ENCODE results near the gene SPACA9.

The SPACA9 gene

DNA sequence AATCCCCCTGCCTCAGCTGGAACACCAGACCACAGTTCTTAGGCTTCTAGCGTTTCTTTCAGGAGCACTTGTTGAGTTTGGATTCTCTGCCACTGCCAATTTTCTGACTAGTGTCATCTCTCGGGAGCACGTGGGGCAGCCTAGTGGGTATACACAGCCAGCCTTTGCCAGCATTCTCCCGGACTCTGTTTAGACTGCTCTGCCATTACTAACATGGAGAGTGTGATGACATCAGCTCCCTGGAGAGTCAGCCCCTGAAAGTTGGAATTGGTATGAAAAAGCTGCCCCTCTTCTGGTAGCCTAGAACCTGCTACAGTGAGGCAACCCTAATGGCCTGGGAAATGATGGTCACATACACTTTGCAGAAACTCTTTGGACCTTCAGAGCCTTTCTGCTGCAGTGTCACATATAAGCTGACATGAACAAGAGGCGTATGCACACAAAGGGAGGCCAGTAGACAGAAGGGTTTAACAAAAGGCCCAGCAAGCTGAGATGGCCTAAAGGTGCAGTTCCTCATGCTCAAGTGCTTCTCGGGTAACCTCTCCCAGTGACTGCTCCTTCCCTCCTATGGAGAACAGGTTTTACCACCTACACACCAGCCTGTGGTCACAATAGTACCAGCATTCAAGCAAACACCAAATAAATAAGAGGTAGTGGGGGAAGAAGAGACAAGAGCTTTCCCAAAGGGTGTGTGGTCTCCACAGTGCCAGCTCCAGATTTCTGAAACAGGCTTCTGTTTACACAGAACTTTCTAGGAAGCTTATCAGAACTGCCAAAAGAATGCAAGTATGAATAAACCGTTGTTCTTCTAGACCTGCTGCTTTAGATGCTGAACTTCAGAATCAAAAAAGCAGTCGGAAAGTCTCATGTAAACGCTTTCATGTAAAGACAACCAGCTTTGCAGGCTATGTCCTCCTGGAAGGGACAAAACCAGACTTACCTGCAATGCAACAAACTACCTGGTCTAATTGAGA is 16.5 kb downstream of the SPACA9 start:
- DNase-seq = no peak

DNA sequence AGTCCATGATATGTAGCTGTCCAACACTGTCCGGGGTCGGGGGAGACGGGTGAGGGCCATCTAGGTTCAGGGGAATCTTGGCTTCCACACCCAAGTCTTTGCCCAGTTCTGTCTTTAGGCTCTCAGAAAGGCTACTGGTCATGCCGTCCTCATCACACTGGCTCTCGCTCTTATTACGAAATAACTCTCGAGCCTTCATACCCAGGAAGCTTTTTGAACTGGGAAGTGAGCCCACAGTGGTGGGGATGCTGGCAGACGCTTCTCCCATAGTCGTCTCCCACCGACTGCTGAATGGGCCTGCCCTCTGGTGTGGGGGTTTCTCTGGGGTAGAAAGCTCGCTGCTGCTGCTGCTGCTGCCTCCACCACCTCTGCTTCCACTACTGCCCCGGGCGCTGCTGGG is 17.6 kb downstream of the SPACA9 start:
- no peak for DNase-seq

DNA sequence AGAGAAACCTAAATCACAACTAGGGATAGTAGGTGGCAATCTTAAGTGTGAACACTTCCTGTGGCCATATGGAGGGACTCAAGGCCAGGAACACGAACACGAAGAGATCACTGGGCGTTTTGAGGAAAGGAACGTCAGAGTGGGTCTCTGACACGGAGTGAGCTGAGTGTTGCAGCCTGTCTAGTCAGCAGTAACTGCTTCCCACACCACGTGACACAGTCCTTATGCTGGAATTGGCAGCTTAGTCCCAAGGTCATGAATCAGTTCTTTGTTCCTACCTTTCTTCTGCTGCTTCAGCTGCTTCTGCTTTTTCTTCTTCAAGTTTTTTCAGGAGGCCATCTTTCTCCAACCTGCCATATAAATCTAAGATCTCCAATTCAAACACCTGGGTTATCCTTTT is 18.2 kb downstream of the SPACA9 start:
- peak; percentile 14 for DNase-seq

DNA sequence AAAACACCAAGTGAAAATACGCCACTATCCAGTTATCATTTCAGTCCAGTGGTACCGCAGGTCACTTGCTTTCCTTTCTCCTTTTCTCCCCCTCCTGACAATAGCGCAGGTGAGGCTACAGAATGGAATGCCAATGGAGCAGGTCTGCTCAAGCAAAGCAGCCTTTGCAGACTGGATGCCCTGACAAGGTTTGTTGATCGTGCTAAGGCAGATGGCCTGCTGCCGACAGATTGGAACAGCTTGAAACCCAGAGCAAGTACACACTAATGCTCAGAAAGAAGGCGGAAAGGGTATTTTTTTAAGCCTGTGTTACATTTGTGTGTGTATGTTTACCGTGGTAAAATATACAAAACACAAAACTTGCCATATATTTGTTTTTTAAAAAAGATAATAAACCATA is 19.4 kb downstream of the SPACA9 start:
- no peak for DNase-seq

DNA sequence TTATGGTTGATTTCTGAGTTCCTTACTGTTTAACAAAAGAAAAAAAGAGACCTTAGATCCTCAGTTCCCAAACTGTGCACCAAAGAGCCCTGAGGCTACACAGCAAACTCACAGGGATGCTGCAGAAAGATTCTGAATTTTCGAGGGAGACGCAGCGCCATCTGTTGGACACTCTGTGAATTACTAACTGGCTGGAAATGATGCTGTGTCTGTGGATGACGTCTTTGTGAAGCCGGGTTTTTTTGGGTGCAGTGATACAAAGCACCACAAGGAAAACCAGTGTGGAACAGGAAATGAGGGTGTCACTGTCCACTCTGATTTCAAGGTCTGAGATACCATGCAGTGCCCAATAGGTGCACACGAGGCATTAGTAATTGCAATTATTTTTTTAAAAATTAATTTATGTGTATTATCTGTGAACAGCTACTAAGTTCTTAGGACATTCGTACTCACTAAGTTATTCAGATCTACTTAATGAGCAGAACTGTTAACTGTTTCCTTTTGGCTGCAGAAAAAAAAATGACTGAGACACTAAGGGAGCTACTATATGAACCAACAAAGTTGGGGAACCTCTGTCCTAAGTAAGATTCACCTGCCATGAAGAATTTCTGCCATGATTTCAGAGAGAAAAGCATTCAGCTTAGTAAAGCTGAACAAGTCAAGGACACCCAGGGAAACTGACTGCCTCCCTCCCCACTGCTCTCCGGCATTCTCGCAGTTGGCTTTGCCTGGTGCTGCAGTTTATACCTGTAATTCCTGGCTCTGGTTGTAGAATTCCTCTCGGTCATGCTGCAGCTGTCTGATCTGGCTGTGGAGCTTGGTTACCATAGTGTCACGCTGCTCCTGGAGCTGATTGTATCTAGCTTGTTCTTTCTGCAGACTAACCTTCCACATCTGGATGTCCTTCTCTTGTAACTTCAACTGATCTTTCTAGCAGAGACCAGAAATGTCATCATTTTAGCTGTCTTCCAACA is 23.4 kb downstream of the SPACA9 start:
- DNase-seq = peak; percentile 84

DNA sequence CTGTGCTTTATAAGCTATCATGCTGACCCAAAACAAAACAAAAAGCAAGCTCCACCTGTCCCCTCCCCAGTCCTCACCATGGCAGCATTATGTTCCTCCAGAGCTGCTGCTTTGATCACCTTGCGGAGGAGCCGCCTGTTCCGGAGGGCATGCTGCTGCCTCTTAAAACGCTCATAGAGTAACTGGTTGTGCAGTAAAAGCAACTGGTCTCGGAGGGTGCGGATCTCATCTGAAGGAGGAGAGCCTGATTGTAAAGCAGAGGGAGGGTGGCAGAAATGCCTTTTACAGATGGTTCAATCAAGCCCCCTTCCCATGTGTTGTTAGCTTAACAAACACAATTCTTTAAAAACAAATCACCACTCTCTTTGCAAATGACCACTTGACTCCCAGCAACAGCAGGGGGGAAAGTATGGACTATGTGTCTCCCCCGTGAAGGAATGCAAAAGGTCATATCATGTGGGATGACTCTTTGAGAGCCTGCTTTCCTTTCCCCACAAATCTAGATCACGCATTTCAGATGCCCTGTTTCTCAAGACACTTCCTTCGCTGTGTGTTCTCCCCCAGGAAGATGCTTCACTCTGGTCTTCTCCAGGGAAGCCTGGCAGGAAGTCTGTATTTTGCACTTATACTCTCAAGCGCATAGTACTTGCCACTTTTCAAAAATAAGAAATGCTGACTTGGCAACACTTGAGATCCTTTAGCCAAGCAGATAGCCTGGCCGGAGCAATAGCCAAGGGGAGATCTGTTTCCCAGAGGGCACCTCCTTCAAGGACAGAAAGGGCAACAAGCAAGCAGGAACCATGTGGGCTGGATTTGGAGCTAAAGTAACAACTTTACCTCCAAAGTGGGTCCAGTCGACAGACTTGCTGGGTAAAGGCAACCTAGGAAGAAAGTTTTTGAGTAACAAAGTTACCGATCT is 25.1 kb downstream of the SPACA9 start:
- DNase-seq = no peak

DNA sequence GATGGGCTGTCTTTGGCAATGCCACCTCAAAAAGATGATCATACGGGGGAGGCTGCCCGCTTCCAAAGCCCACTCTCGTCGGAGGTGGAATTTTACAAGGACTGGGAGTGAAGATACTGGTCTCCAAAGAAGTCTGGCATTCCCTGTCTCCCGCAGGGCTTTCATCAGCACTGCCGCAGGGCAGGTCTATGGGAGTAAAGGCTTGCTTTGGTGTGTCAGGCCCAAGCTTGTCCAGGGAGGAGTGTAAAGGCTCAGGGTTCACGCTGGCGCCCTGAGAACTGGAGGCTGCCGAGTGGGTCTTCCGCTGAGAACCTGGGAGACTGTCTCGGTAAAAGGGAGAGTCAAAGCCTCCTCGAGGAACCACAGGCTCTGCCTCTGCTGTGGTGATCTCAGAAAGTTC is 27.0 kb downstream of the SPACA9 start:
- DNase-seq = no peak

DNA sequence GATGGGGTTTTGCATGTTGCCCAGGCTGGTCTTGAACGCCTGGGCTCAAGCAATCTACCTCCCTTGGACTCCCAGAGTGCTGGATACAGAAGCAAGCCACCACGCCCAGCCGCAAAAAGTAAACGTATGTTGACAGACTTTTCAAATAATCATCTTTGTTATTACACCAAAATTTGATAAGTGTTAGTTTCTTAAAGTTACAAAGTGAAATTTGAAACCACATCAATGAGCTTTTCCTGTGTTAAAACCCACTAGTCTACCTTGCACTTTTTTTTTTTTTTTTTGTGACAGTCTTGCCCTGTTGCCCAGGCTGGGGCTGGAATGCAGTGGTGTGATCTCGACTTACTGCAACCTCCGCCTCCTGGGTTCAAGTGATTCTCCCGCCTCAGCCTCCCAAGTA is 29.9 kb downstream of the SPACA9 start:
- DNase-seq = no peak

DNA sequence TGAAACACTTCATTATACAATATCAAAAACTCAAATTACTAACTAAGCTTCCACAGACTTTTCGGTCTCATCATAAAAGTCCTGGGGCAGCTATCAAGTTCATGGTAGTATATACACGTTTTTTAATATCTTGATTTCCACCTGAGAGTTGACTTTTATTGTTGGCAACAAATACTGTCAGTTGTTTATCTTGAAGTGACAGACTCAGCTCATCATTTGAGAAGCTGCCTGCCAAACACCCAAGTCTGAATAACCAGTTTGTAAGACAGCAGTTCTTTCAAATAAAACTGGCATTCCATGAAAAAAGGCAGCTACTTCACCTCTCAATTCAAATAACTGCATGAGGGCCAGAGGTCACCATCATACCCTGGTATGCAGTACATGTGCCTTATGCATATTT is 30.6 kb downstream of the SPACA9 start:
- no peak for DNase-seq

DNA sequence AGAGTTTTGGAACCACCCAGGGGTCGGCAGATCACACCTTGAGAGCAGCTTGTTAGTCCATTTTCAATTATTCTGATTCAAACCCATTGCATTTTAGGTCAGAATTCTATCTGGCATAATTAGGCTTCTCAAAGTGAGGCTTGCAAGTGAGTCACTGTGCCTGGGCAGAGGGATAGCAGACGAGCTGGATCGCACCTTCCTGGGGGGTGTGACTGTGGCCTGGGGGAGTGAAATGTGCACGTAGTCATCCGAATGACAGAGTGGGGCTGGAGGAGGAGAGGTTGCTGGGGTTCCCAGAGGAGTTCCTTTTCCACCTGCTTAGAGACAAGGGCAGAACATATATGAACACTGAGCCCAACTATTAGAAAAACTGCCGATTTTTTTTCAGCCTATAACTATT is 31.7 kb downstream of the SPACA9 start:
- DNase-seq = no peak

DNA sequence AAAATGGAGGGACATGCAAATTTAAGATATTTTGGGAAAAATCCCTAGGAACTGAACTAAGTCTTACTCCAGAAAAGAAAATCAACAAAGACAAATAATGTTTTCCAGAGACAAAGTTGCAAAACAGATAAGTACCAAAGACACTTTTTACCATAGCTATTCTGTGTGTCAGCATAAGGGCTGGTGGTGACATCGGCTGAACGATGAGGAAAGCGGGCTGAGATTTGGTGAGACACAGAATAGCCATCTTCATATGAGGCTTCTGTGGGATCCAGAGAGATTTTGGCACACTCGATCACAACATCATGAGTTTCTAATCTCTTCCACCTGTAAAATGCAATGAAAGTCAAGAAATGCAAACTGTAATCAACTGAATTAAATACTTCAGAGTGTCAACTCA is 33.4 kb downstream of the SPACA9 start:
- no peak for DNase-seq

DNA sequence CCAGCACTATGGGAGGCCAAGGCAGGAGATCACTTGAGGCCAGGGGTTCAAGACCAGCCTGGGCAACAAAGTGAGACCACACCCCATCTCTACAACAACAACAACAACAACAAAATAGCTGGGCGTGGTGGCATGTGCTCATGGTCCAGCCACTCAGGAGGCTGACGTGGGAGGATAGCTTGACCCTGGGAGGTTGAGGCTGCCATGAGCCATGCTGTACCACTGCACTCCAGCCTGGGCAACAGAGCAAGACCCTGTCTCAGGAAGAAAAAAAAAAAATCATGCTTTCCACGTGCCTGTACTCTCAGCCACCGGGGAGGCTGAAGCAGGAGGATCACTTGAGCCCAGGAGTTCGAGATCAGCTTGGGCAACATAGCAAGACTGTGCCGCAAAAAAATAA is 36.2 kb downstream of the SPACA9 start:
- DNase-seq = no peak

DNA sequence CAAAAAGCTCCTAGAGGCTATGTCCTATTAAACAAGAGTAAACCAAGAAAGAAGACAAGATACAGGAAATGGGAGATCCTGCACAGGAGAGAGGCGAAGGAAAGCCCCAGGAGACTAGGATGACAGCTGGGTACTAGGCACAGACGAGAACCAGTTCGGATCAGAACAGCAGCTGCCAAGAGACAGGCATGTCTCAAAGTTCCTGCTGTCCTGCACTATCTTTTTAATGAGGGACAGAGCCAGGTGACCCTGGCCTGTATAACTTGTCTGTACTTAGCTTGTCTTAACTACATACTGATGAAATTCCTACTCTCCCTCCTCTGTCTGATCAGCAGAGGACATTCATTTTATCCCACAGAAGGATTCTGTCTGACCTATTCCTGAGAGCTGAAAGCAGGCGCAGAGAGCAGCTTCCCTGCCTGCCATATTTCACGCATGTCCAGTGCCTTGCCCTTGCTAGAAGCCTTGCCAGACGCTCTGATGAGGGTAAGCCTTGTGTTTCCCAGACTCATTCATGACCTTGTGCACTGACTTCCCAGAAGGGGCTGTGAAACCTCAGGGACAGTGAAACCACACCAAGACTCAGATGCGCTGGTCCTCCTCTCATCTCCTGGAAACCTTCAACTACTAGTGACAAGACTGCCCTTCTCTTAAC is 41.0 kb downstream of the SPACA9 start:
- no peak for DNase-seq

DNA sequence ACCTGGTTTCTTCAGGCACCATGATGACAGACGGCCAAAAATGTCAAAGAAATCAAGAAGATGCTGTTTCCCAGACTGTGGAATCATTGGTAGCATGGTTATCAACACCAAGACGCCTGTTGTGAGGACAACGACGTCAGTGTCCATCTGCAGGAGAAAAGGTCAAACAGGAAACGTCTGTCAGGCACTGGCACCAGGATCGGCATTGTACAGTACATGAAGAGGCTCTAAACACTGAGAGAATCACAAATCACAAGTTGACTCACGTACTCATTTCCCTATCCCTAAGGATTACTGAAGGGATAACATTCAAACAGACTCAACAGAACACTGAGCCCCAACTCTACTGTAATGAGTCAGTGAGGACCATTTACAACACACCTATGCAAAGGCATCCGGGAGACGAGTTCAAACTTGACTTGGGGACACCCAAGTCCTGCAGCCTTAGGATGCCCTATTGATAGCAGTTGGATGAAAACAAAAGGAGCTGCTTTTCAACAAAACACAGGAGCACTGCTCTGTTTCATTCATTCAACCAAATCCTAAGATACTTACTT is 44.7 kb downstream of the SPACA9 start:
- no peak for DNase-seq

DNA sequence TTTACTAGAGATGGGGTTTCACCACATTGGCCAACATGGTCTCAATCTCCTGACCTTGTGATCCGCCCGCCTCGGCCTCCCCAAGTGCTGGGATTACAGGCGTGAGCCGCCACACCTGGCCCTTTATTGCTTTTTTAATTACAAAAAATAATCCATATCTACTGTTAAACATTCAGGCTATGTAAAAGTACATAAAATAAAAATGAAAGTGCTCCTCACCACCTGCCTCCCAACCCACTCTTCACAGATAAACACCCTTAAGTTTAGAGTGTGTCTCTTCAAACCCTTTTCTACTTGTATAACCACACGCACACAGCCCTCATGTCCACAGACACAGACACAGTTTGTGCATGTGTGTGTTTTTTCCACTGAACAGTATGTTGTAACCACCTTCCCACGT is 49.0 kb downstream of the SPACA9 start:
- DNase-seq = no peak

DNA sequence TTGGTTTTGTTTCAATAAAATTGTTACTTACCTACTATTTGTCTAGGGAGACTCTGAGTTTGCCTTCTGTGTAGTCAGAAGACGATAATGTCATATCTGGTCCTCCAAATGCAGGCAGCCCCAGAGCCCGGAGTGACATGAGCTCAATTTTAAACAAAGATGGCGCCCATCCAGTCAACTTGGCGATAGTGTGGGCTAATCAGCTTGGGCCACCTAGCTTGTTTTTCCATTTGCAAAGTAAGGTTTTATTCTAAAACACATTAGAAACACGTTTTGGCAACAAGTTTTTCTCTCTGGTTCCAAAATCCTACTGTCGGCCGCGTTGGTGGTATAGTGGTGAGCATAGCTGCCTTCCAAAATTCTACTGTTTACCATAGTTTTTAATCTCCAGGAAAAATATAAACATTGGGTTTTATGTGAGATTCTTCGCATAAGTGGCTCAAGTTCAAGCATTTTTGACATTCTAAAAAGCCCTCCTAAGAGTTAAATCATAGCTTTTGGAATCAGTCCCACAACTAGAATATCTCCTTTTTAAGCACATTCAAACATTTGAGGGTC is 52.6 kb downstream of the SPACA9 start:
- no peak for DNase-seq

DNA sequence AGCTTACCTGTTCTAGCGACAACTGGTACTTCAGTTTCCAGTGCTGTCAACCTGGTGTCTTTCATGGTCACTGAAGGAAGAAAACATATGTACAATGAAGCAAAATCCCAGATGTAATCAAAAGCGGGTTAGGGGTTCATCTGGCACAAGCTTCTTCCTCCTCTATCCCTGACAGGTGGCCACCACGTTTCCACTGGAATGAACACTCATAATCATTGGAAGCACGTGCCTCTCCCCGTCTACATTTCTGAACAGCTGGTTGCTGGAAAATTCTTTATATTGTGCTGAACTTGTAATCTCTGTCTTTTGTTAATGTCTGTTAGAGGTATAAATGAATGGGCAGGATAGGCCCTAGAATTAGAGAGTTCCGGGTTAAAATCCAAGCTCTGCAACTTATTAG is 56.3 kb downstream of the SPACA9 start:
- no peak for DNase-seq

DNA sequence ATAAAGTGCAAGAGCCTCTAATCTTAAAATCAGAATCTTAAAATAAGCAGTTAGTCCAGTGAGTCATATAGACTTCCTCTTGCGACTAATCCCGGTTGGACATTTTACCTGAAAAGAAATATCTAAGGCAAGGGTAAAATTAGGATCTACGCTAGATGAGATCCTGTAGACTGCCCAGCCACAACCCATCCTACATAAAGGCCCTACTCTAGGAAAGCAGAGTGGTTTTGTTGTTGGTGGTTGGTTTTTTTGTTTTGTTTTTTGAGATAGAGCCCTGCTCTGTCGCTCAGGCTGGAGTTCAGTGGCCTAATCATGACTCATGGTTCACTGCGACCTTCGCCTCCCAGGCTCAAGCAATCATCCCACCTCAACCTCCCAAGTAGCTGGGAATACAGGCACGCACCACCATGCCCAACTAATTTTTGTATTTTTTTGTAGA is 58.8 kb downstream of the SPACA9 start:
- DNase-seq = no peak

DNA sequence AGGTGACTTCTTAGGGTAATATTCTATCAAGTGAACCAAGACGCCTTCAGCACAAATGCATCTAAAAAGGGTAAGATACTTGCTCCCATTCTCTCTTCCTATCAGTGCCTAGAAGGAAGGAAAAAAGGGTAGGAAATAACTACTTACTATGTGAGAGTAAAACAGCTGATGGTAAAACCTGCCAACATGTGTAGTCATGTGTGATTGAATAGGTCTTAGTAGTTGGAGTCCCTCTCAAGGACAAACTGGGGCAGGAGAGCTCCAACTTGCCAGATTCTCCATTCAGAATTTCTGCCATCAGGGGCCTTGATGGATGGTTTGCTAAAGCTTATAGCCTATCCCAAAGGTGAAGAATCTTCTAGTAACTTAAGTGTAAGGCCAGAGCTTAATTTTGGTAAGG is 60.5 kb downstream of the SPACA9 start:
- DNase-seq = no peak
